ENCODE measurements around the gene KCNA1. TPM values are rescaled to one million over a fixed set of nuclear protein-coding genes. Genes with fewer than 3 reads are reported as not detected.

Gene KCNA1
- total and polyA plus RNA-seq, 2 of the 4 experiments (the other 2 are of a cell fraction), result not detected

DNA sequence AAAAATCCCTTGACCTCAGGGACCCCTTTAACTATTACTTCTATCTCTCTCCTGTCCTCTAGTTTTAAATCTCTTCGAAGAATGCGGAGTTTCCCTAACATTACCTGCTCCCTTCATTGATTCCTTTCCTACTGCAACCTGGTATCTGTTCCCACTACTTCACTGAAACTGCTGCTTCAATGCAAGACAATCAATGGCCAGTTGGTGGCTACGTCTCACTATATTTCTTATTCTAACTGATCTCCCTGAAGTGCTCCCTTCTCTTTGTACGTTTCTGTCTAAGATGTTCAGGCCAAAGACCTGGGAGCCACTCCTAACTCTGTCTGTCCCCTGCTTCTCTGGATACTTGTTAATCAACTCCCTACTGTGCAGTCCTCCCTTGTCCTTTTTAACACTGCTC, 10.3 kb upstream of the KCNA1 start:
- intact Hi-C loops (cut with micrococcal nuclease) (no loop called here), dilution Hi-C loops (cut with HindIII; ENCODE audit: low sequenced_read_pairs, unreplicated experiment) (no loop called here), in situ Hi-C loops (cut with MboI; ENCODE audit: low sequenced_read_pairs) (no loop called here)
- no peak overlapping the region for H3K9ac ChIP-seq (ENCODE audit: low read depth, low read length)
- 39% methylated on average over 4 of the region's 4 CpGs; no CpG with 5 or more reads in 1 of the 2 experiments for WGBS, 2 experiments (ENCODE audit: extremely low coverage in 2 of 2, insufficient read length in 1 of 2)
- no peak overlapping the region for H2AK9ac ChIP-seq (replicated peaks; ENCODE audit: low read depth, low read length, poor library complexity)
- H4K5ac ChIP-seq (ENCODE audit: low read depth, low read length), result no peak overlapping the region
- no peaks in the 10 kb centered on the region for H4K20me1 ChIP-seq (ENCODE audit: insufficient read depth, low read length)
- no peak for ATAC-seq (ENCODE audit: low read depth)
- no TSS peak for BruUV-seq (replicated peaks)
- H3K56ac ChIP-seq (ENCODE audit: extremely low read depth, insufficient read depth, low read length), result no peak overlapping the region
- H2AFZ ChIP-seq (replicated peaks; ENCODE audit: low read length, poor library complexity), result no peak overlapping the region
- no peaks in the 10 kb centered on the region for H3K9me1 ChIP-seq (ENCODE audit: insufficient read depth, low read length)
- no peak overlapping the region for H2AK5ac ChIP-seq (ENCODE audit: low read depth, low read length)
- no peak overlapping the region for H3K4ac ChIP-seq (ENCODE audit: low read depth, low read length)
- no peak overlapping the region for H4K91ac ChIP-seq (ENCODE audit: insufficient read depth, low read depth, low read length)
- H2BK20ac ChIP-seq (ENCODE audit: low read depth, low read length), result no peak overlapping the region
- H3K9me3 ChIP-seq (ENCODE audit: control insufficient read depth, insufficient read depth, low read length), result no peaks in the 10 kb centered on the region
- H3K79me1 ChIP-seq (ENCODE audit: low read depth in 1 of 2, low read length in 2 of 2), result no peaks in the 10 kb centered on the region
- no peak overlapping the region for H2BK120ac ChIP-seq (ENCODE audit: low read depth, low read length)
- no peak overlapping the region for H3K27ac ChIP-seq (ENCODE audit: insufficient read depth, low read length)
- H4K8ac ChIP-seq (ENCODE audit: low read depth in 2 of 2, low read length in 2 of 2), result no peak overlapping the region
- H3K4me2 ChIP-seq (ENCODE audit: low read depth, low read length), result no peak overlapping the region
- H3K4me3 ChIP-seq (ENCODE audit: insufficient read depth, low read depth, low read length), result no peak overlapping the region
- no peak overlapping the region for H2BK5ac ChIP-seq (ENCODE audit: low read depth, low read length, poor library complexity, severe bottlenecking)
- H3K4me1 ChIP-seq (ENCODE audit: control insufficient read depth, insufficient read depth, low read length), result no peaks in the 10 kb centered on the region
- H2BK15ac ChIP-seq (ENCODE audit: low read depth, low read length), result no peak overlapping the region
- no peaks in the 10 kb centered on the region for H3K27me3 ChIP-seq (ENCODE audit: control insufficient read depth, insufficient read depth, low read length)
- POLR2A ChIA-PET (ENCODE audit: unreplicated experiment), result no interaction called here
- H3K14ac ChIP-seq (replicated peaks; ENCODE audit: low read depth, low read length), result no peak overlapping the region
- no peak for TF ChIP-seq SMC3 (IDR thresholded peaks at IDR 0.05; ENCODE audit: low read depth, low read length)
- no peak for TF ChIP-seq RFX5 (IDR thresholded peaks at IDR 0.05; ENCODE audit: low read depth, low read length)
- no peak for TF ChIP-seq CHD1 (IDR thresholded peaks at IDR 0.05; ENCODE audit: low read depth, low read length)
- TF ChIP-seq, protein P1, sequence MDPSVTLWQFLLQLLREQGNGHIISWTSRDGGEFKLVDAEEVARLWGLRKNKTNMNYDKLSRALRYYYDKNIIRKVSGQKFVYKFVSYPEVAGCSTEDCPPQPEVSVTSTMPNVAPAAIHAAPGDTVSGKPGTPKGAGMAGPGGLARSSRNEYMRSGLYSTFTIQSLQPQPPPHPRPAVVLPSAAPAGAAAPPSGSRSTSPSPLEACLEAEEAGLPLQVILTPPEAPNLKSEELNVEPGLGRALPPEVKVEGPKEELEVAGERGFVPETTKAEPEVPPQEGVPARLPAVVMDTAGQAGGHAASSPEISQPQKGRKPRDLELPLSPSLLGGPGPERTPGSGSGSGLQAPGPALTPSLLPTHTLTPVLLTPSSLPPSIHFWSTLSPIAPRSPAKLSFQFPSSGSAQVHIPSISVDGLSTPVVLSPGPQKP (IDR thresholded peaks at IDR 0.05; ENCODE audit: borderline replicate concordance, low read depth, low read length), result no peak
- TF ChIP-seq MAZ (IDR thresholded peaks at IDR 0.05; ENCODE audit: borderline replicate concordance, low read depth, low read length), result no peak
- TF ChIP-seq RCOR1 (IDR thresholded peaks at IDR 0.05; ENCODE audit: insufficient replicate concordance, low read length), result no peak
- no peak for TF ChIP-seq POLR2A (IDR thresholded peaks at IDR 0.05; ENCODE audit: low read depth, low read length)
- TF ChIP-seq, protein P2, sequence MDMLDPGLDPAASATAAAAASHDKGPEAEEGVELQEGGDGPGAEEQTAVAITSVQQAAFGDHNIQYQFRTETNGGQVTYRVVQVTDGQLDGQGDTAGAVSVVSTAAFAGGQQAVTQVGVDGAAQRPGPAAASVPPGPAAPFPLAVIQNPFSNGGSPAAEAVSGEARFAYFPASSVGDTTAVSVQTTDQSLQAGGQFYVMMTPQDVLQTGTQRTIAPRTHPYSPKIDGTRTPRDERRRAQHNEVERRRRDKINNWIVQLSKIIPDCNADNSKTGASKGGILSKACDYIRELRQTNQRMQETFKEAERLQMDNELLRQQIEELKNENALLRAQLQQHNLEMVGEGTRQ (IDR thresholded peaks at IDR 0.05; ENCODE audit: low read depth, low read length), result no peak
- no peak for TF ChIP-seq NFE2L2 (IDR thresholded peaks at IDR 0.05; ENCODE audit: low read depth, low read length)
- no peak for TF ChIP-seq MXI1 (IDR thresholded peaks at IDR 0.05; ENCODE audit: borderline replicate concordance, low read depth, low read length)
- no peak for TF ChIP-seq MAFK (IDR thresholded peaks at IDR 0.05; ENCODE audit: low read depth, low read length)
- no peak for TF ChIP-seq FOS (IDR thresholded peaks at IDR 0.05; ENCODE audit: low read depth, low read length)
- TF ChIP-seq CEBPB (IDR thresholded peaks at IDR 0.05; ENCODE audit: low read depth, low read length), result no peak
- TF ChIP-seq RAD21 (IDR thresholded peaks at IDR 0.05; ENCODE audit: low read length), result no peak
- TF ChIP-seq, protein P3, sequence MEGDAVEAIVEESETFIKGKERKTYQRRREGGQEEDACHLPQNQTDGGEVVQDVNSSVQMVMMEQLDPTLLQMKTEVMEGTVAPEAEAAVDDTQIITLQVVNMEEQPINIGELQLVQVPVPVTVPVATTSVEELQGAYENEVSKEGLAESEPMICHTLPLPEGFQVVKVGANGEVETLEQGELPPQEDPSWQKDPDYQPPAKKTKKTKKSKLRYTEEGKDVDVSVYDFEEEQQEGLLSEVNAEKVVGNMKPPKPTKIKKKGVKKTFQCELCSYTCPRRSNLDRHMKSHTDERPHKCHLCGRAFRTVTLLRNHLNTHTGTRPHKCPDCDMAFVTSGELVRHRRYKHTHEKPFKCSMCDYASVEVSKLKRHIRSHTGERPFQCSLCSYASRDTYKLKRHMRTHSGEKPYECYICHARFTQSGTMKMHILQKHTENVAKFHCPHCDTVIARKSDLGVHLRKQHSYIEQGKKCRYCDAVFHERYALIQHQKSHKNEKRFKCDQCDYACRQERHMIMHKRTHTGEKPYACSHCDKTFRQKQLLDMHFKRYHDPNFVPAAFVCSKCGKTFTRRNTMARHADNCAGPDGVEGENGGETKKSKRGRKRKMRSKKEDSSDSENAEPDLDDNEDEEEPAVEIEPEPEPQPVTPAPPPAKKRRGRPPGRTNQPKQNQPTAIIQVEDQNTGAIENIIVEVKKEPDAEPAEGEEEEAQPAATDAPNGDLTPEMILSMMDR (conservative IDR thresholded peaks at IDR 0.05; ENCODE audit: low read depth, low read length), result no peak
- no peak for TF ChIP-seq BHLHE40 (IDR thresholded peaks at IDR 0.05; ENCODE audit: low read depth, low read length)
- no peak for DNase-seq
- no peak overlapping the region for H3K18ac ChIP-seq (ENCODE audit: low read depth, low read length)
- H3K36me3 ChIP-seq (ENCODE audit: control insufficient read depth, insufficient read depth, low read length), result no peaks in the 10 kb centered on the region
- no peak overlapping the region for H3K23ac ChIP-seq (ENCODE audit: low read depth, low read length)
- CTCF ChIA-PET, result no interaction called here

Measured in IMR-90 (cell line).